HS-5 (cell line): Measurements from ENCODE around the gene NFE2.
A peak's percentile ranks its signal among the peaks of the same experiment; 100 is the strongest.
"Not testable (repeated sequence)": the region's sequence is repeated elsewhere in the genome, so short reads cannot be mapped to it uniquely, and the experiment has no call there.

ENCODE experiments used
- DNase-seq: peaks from one replicate; pipeline ENCODE4 v3.0.0-alpha.2; 2012; ENCODE audit warnings: low read depth

Gene NFE2

GRCh38 chr12:54300732-54301427, at the start of gene NFE2:
NFE2 (minus strand) TSS chr12:54301015; CDS start chr12:54295248, 5,767 bp downstream.
- no peak for DNase-seq

GRCh38 chr12:54349679-54350078, 48.9 kb upstream of the NFE2 start:
- DNase-seq, result no peak

GRCh38 chr12:54349036-54349435, 48.2 kb upstream of the NFE2 start:
- no peak for DNase-seq

- DNase-seq, result no peak
These were observed 40.8 kb upstream of the NFE2 start for GRCh38 chr12:54341378-54342300.

GRCh38 chr12:54340846-54341245, 40.0 kb upstream of the NFE2 start:
- no peak for DNase-seq

- DNase-seq, result no peak
These were observed 38.0 kb upstream of the NFE2 start for GRCh38 chr12:54338698-54339296.

- no peak for DNase-seq
These were observed 37.2 kb upstream of the NFE2 start for GRCh38 chr12:54337854-54338650.

GRCh38 chr12:54337280-54337842, 36.5 kb upstream of the NFE2 start:
- DNase-seq, result no peak

- DNase-seq, result no peak
These were observed 32.7 kb upstream of the NFE2 start for GRCh38 chr12:54333420-54334034.

- no peak for DNase-seq
These were observed 30.6 kb upstream of the NFE2 start for GRCh38 chr12:54331461-54331860.

- no peak for DNase-seq
These were observed 29.6 kb upstream of the NFE2 start for GRCh38 chr12:54330442-54330841.

GRCh38 chr12:54329759-54330158, 28.9 kb upstream of the NFE2 start:
- no peak for DNase-seq

- no peak for DNase-seq
These were observed 28.0 kb upstream of the NFE2 start for GRCh38 chr12:54328595-54329337.

- not testable (repeated sequence) for DNase-seq
These were observed 24.8 kb upstream of the NFE2 start for GRCh38 chr12:54325442-54326109.

- peak; percentile 99 for DNase-seq
These were observed 24.0 kb upstream of the NFE2 start, which contains the start of gene COPZ1 for GRCh38 chr12:54324617-54325441. COPZ1 (plus strand) TSS chr12:54325131; CDS start chr12:54325164, 33 bp downstream.

- DNase-seq, result no peak
These were observed 20.5 kb upstream of the NFE2 start for GRCh38 chr12:54321363-54321762.

GRCh38 chr12:54312309-54312708, 11.5 kb upstream of the NFE2 start:
- DNase-seq, result not testable (repeated sequence)

- no peak for DNase-seq
These were observed 10.2 kb upstream of the NFE2 start for GRCh38 chr12:54311051-54311450.
